Glomerular endothelial cell (primary cell): ENCODE results near the gene ASCC1. TPM values are rescaled to one million over a fixed set of nuclear protein-coding genes. Genes with fewer than 3 reads are reported as not detected.
A peak's percentile ranks its signal among the peaks of the same experiment; 100 is the strongest.
"Not testable (repeated sequence)": the region's sequence is repeated elsewhere in the genome, so short reads cannot be mapped to it uniquely, and the experiment has no call there.

ENCODE experiments used
- DNase-seq: peaks from one replicate; pipeline ENCODE4 v3.0.0-alpha.2; 2011; ENCODE audit warnings: low read depth, low spot score; ENCODE audit errors: extremely low read depth
- total RNA-seq: library from RNA; depleted of rRNA; stranded (reverse); fragments of >200 nt; gene quantifications from 2 replicates; pipeline ENCODE4 v1.2.3, GENCODE V29; 2015

The ASCC1 gene
- total RNA-seq, 1 donor from 2014 or later = 26.3 TPM

- DNase-seq = no peak
Measured at GRCh38 chr10:72223743-72224101, 7.6 kb upstream of the ASCC1 start.

- no peak for DNase-seq
Measured at GRCh38 chr10:72221278-72221677, 5.2 kb upstream of the ASCC1 start.

- DNase-seq = no peak
Measured at GRCh38 chr10:72220637-72221036, 4.6 kb upstream of the ASCC1 start.

GRCh38 chr10:72219235-72219814, 3.2 kb upstream of the ASCC1 start:
- no peak for DNase-seq

- DNase-seq = no peak
Measured at GRCh38 chr10:72218726-72219125, 2.6 kb upstream of the ASCC1 start.

GRCh38 chr10:72218325-72218724, 2.2 kb upstream of the ASCC1 start:
- DNase-seq = no peak

- DNase-seq = not testable (repeated sequence)
Measured at GRCh38 chr10:72211832-72212231, 4.2 kb downstream of the ASCC1 start.

GRCh38 chr10:72211381-72211780, 4.7 kb downstream of the ASCC1 start:
- not testable (repeated sequence) for DNase-seq

GRCh38 chr10:72208526-72208925, 7.5 kb downstream of the ASCC1 start:
- not testable (repeated sequence) for DNase-seq

- no peak for DNase-seq
Measured at GRCh38 chr10:72206511-72207229, 9.4 kb downstream of the ASCC1 start.

GRCh38 chr10:72204724-72205123, 11.4 kb downstream of the ASCC1 start:
- no peak for DNase-seq

GRCh38 chr10:72204296-72204695, 11.8 kb downstream of the ASCC1 start:
- no peak for DNase-seq

- DNase-seq = no peak
Measured at GRCh38 chr10:72201293-72201692, 14.8 kb downstream of the ASCC1 start.

- DNase-seq = no peak
Measured at GRCh38 chr10:72200883-72201282, 15.2 kb downstream of the ASCC1 start.

GRCh38 chr10:72194949-72195348, 21.1 kb downstream of the ASCC1 start:
- no peak for DNase-seq

- no peak for DNase-seq
Measured at GRCh38 chr10:72186982-72187330, 29.1 kb downstream of the ASCC1 start.

- DNase-seq = peak; percentile 68
Measured at GRCh38 chr10:72186258-72186981, 29.7 kb downstream of the ASCC1 start.

- no peak for DNase-seq
Measured at GRCh38 chr10:72184156-72184555, 31.9 kb downstream of the ASCC1 start.

GRCh38 chr10:72177454-72177853, 38.6 kb downstream of the ASCC1 start:
- no peak for DNase-seq

- no peak for DNase-seq
Measured at GRCh38 chr10:72176701-72177100, 39.4 kb downstream of the ASCC1 start.

GRCh38 chr10:72175149-72175548, 40.9 kb downstream of the ASCC1 start:
- no peak for DNase-seq

GRCh38 chr10:72174297-72174662, 41.8 kb downstream of the ASCC1 start:
- no peak for DNase-seq
